GM12864 (cell line): ENCODE results near the gene KDM6B.

Experiments used
- DNase-seq: peaks from one replicate; pipeline ENCODE4 v3.0.0-alpha.2; 2011; ENCODE audit warnings: low read depth
- H3K4me3 ChIP-seq: 2 replicates; pipeline ENCODE4 v1.5.1; 2011; ENCODE audit warnings: mild to moderate bottlenecking, low read depth, low read length, control low read depth
- CTCF ChIP-seq: IDR thresholded peaks from 2 replicates; pipeline ENCODE4 v1.5.1; 2011; ENCODE audit warnings: low read depth, mild to moderate bottlenecking, moderate library complexity, low read length, control low read depth, inconsistent platforms; ENCODE audit errors: missing control alignments

The KDM6B gene

GRCh38 chr17:7831233-7831632, 2.8 kb upstream of the KDM6B start:
- DNase-seq = no peak
- no peak overlapping the region for H3K4me3 ChIP-seq
- TF ChIP-seq CTCF = no peak

GRCh38 chr17:7832431-7832830, 1.6 kb upstream of the KDM6B start:
- DNase-seq = no peak
- H3K4me3 ChIP-seq = no peak overlapping the region
- no peak for TF ChIP-seq CTCF

GRCh38 chr17:7833011-7833794, 814 bp upstream of the KDM6B start:
- no peak for TF ChIP-seq CTCF

GRCh38 chr17:7834542-7834956, 532 bp downstream of the KDM6B start:
- DNase-seq = no peak
- peak overlapping the region; percentile 67 for H3K4me3 ChIP-seq
- no peak for TF ChIP-seq CTCF

More at GRCh38 chr17:7833011-7833794, 814 bp upstream of the KDM6B start:
- H3K4me3 ChIP-seq = peak overlapping the region; percentile 67
- DNase-seq = no peak

- peak; percentile 78 for TF ChIP-seq CTCF
- DNase-seq = peak; percentile 84
- H3K4me3 ChIP-seq = peak overlapping the region; percentile 67
Measured at GRCh38 chr17:7834957-7835813, 1.2 kb downstream of the KDM6B start.

- DNase-seq = no peak
- peak overlapping the region; percentile 67 for H3K4me3 ChIP-seq
- TF ChIP-seq CTCF = no peak
Measured at GRCh38 chr17:7835814-7836595, 2.0 kb downstream of the KDM6B start.
